ENCODE data around the gene GRB2.
"Not testable (repeated sequence)": the region's sequence is repeated elsewhere in the genome, so short reads cannot be mapped to it uniquely, and the experiment has no call there.

The GRB2 gene

DNA sequence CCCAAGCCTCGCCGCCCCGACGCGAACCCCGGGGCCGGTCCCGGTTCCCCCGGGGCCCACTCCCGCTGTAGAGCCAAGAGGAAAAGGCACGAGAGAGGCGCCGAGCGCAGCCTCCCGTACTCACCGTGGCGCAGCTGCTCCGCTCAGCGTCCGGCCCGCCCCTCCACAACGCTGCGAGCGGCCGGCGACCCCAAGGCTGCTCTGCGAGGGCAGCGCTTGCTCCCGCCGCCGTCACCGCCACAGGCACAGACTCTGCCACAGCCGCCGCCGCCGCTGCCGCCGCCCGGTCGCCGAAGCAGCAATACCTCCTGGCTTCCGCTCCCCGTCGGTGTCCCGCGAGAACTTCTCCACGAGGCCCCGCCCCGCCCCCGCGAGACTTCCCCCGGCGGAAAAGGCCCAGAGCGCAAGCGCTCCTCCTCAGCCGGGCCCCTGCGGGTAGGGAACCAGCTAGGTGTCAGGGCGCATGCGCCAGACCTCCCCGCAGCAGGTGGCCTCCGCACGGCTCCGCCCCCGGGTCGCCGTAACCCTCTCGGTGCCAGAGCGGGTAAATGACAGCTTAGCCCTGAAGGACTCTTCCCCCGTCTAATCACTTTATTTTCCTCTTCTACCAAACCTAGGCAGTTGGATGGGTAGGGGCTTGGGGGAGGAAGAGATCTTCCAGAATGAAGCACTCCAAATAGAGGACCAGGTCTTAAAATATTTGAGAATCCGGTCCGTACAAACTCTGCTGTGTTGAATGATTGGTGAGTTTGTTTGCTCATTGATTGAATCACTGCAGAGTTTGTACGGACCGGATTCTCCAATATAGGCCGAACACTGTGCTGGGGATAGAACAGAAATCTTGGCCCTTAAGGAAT, at the start of gene GRB2:
Gene GRB2, minus strand, starts transcription at position 314 of the 857 bp plus-strand sequence. CDS start 12,050 bp downstream, outside the sequence.
- peak; percentile 100 for DNase-seq

- DNase-seq, result not testable (repeated sequence)
Measured at GRCh38 chr17:75454672-75455071, 49.2 kb upstream of the GRB2 start.

DNA sequence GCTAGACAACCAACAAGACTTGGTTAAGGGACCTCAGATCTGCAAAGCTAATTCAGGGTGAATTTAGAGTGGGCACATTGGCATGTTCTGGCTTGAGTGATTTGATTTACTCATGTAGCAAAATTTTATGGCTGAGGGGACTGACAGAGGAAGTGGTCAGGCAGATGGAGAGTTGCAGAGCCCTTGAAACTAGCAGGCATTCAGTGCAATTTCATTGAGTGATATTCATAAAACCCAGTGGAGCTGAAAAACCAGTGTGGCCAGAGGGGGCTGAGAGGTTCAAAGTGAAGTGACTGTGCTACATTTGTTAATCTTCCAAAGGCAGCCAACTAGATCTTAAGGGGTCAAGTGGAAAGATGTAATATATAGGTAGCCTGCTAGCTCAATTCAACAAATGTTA, 48.7 kb upstream of the GRB2 start:
- no peak for DNase-seq

- DNase-seq, result no peak
Measured at GRCh38 chr17:75450270-75450669, 44.8 kb upstream of the GRB2 start.

DNA sequence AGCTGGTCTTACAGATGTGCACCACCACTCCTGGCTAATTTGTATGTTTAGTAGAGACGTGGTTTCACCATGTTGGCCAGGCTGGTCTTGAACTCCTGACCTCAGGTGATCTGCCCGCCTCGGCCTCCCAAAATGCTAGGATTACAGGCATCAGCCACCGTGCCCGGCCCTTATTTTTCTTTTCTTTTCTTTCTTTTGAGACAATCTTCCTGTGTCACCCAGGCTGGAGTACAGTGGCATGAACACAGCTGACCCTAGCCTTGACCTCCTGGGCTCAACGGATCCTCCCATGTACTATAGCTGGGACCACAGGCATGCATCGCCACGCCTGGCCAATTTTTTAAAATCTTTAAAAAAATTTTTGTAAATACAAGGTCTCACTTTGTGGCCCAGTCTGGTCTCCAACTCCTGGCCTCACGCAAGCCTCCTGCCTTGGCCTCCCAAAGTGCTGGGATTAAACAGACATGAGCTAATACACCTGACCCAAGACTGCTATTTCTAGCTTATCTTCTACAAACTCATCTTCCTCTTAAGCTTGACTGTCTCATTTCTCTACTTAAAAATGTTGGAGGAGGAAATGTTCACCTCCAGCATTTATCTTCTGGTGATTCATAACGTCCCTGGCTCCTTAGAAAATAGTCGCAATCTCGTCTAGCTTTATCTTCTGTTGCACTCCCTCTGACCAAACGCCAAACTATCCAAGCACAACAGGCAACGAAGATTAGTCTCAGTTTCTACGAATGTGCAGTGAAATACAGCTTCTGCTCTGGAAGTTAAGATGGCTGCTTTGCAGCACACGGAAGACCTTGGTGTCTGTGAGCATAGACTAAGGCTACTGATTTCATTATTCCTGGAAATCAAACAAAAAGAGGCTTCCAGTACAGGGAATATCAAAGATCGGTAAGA, 42.7 kb upstream of the GRB2 start:
- no peak for DNase-seq

DNA sequence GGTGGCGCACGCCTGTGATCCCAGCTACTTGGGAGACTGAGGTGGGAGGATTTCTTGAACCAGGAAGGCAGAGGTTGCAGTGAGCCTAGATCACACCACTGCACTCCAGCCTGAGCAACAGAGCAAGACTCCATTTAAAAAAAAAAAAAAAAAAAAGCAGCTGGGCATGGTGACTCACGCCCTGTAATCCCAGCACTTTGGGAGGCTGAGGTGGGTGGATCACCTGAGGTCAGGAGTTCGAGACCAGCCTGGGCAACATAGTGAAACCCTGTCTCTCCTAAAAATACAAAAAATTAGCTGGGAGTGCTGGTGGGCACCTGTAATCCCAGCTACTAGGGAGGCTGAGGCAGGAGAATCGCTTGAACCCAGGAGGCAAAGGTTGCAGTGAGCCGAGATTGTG, 40.4 kb upstream of the GRB2 start:
- not testable (repeated sequence) for DNase-seq

DNA sequence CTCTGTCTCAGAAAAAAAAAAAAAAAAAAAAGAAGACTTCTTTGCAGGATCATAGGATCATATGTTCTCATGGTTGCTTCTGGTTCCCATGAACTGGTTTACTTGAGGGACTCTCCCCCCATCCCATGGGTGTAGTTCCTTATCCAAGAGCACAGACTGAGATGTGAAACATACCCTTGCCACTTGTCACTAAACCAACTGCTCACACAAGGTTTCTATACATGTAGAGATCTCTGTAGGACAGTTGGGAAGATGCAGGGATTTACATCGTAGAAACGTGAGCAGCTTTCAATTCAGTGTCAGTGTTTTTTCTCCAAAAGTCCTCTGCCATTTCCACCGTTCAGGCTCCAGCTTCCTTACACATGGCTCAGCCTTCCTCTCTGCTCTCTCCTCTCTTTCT, 39.8 kb upstream of the GRB2 start:
- DNase-seq, result no peak

DNA sequence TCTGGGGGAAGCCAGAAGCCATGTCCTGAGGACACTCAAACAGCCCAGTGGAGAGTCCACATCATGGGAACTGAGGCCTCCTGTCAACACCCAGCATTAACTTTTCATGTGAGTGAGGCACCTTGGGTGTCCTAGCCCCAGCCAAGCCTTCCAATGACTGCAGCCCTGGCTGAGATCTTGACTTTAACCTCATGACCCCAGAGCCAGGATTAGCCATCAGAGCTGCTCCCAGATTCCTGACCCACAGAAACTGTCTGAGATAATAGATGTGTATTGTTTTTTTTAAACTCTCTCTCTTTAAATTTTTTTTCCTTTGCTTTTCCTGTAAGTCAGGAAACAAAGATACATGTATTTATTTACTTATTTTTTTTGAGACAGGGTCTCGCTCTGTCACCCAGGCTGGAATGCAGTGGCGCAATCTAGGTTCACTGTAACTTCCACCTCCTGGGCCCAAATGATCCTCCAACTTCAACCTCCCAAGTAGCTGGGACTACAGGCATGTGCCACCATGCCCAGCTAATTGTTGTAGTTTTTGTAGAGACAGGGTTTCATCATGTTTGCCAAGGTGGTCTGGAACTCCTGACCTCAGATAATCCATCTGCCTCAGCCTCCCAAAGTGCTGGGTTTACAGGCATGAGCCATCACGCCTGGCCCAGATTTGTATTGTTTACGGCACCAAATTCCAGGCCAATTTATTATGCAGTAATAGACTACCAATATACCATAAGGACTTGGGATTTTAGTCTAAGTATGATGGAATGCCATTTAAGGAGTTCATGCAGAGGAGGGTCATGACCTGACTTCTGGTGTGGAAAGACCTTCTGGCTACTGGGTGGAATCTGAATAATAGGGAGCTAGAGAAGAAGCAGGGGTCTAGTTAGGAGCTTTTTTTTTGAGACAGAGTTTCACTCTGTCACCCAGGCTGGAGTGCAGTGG, 37.0 kb upstream of the GRB2 start:
- DNase-seq, result no peak

GRCh38 chr17:75440738-75441448, 35.4 kb upstream of the GRB2 start:
- DNase-seq, result no peak

DNA sequence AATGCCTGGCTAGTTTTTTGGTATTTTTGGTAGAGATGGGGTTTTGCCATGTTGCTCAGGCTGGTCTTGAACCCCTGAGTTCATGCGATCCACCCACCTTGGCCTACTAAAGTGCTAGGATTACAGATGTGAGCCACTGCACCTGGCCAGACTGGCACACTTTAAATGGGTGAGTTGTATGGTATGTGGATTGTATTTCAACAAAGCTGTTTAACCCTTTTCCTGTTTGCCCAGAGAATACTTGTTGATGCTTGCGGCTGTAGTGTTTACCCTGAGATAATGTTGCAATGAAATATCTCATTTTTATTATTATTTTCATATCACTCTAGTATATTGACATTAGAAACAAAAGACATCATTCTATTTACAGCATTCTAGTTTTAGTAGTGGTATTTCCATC, 33.8 kb upstream of the GRB2 start:
- DNase-seq, result no peak

GRCh38 chr17:75437404-75437803, 31.9 kb upstream of the GRB2 start:
- not testable (repeated sequence) for DNase-seq

DNA sequence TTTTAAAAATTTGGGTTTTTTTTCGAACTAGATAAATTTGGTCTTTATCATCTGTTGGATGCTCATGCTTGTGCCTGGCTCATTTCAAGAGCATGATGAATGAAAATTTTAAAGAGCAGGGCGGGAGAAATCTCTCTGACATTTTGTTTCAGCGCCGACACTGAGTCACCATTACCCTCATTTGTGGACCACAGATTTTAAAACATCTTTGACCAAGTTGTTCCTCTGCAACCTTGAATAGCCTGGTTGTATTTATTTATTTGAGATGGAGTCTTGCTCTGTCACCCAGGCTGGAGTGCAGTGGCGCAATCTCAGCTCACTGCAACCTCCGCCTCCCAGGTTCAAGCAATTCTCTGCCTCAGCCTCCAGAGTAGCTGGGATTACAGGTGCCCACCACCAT, 29.0 kb upstream of the GRB2 start:
- not testable (repeated sequence) for DNase-seq

DNA sequence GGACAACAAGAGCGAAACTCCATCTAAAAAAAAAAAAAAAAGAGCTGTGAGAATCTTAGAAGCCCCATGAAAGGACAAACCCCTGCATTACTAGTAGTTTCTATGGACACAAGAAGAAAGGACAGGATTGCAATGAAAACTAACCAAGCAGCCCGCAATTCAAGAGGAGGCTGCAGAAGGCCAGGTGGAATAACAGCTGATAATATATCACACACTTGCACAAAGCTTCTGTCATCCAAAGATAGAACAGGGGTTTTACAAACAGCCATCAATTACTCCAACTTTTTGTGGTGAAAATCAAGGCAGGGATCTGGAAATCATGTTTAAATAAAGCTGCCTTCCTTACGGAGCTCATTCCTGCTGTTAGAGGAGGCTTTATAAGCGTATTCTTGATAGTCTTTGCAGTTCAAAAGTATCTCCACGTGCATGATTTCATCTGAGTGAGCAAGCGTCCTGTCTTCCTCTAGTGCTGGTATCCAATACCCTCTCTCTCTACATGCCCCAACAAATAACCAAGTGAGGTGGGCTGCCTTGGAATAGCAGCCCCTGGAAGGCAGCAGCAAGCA, 27.8 kb upstream of the GRB2 start:
- no peak for DNase-seq

- DNase-seq, result no peak
Measured at GRCh38 chr17:75430159-75430974, 24.9 kb upstream of the GRB2 start.

DNA sequence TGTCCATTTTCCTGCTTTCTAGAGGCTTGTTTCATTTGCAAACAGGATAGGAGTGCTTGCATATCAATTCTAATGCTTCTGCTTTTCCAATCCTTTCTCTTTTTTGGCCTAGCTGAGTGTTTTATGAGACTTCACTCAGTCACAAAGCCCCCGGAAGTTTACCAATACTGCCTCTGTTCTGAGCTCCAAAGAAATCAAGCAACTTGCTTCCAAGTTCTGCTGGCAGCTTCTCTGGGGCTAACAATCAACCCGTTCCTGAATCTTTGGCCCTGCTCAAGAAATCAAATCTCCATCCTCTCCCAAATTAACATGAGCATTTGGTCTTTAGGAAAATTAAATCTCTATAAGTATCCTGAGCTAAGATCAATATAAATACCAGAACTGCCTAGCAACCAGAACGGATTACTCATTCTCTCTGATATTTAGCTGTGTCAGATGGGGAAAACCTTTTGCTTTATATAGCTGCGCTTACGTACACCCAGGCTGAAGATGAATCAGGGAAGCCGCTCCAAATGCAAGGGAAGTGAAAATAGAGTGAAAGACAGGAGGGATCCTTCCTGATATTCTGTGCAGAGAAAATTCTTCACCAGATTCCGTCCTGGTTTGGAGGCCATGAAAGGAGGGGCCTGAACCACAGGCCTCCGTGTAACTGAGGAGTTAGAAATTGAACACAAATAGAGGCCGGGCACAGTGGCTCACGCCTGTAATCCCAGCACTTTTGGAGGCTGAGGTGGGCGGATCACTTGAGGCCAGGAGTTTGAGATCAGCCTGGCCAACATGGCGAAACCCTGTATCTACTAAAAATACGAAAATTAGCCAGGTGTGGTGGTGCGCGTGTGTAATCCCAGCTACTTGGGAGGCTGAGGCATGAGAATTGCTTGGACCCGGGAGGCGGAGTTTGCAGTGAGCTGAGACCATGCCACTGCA, 23.3 kb upstream of the GRB2 start:
- DNase-seq, result no peak

DNA sequence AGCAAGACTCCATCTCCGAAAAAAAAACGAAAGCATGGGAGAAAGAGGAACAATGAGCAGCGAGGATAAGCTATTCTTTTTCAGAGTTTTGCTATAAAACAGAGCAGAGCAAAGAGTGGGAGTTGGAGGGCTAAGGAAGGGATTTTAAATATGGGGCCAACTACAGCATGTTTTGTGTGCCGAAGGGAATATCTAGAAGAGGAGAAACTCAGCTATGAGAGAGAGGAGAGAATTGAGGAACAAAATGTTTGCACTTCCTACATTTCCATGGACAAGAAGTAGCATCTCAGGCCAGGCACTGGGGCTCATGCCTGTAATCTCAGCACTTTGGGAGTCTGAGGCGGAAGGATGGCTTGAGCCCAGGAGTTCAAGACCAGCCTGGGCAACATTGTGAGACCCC, 13.1 kb upstream of the GRB2 start:
- no peak for DNase-seq

DNA sequence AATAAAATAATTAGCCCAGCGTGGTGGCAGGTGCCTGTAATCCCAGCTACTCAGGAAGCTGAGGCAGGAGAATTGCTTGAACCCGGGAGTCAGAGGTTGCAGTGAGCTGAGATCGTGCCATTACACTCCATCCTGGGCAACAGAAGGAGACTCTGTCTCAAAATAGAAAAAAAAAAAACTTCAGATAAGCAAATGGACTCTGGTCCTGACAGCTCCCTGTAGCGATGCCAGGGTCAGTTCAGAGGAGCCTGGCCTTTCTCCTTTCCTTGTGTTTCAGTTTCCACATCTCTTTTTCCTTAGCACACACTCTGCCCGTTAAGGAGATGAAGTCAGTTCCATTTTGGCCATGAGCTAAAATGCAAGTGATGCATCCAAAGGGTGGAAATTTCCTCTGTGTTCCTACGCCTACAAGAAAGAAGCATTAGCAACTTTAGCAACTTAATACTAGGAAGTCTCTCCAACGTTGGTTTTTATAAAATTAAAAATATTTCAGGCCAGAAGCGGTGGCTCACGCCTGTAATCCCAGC, 11.6 kb upstream of the GRB2 start:
- no peak for DNase-seq

GRCh38 chr17:75416006-75416405, 10.5 kb upstream of the GRB2 start:
- no peak for DNase-seq

- no peak for DNase-seq
Measured at GRCh38 chr17:75414488-75414887, 9.0 kb upstream of the GRB2 start.

All from stimulated activated CD4-positive, alpha-beta T cell treated with anti-CD3 and anti-CD28 coated beads, Interleukin-15, amount 100 ng/mL, for 24 hours (primary cell).